ENCODE measurements around the gene RTP5.
"Not testable (repeated sequence)": the region's sequence is repeated elsewhere in the genome, so short reads cannot be mapped to it uniquely, and the experiment has no call there.

Gene RTP5

DNA sequence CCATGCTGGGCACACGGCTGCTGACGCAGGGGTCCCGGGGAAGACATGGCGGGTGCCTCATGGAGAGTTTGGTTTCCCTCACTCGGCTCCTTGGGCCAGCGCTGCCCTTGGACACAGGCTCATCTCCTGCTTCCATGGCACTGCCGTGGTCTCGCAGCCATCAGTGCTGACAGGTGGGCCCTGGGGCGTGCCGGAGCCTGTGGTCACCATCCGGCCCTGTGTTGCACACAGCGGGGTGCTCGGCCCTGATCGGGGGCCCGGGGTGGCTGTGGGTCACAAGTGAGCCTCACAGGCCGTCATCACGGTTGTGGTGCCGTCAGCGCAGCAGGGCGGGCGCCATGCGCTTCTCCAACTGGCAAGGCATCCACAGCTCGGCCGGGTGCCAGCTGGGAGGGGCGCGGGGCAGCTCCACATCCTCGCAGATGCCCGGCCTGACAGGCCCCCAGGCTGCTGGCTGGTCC is 582 bp downstream of the RTP5 start:
- FAIRE-seq (no peak), DNase-seq (ENCODE audit: insufficient read length, low spot score) (no peak)

DNA sequence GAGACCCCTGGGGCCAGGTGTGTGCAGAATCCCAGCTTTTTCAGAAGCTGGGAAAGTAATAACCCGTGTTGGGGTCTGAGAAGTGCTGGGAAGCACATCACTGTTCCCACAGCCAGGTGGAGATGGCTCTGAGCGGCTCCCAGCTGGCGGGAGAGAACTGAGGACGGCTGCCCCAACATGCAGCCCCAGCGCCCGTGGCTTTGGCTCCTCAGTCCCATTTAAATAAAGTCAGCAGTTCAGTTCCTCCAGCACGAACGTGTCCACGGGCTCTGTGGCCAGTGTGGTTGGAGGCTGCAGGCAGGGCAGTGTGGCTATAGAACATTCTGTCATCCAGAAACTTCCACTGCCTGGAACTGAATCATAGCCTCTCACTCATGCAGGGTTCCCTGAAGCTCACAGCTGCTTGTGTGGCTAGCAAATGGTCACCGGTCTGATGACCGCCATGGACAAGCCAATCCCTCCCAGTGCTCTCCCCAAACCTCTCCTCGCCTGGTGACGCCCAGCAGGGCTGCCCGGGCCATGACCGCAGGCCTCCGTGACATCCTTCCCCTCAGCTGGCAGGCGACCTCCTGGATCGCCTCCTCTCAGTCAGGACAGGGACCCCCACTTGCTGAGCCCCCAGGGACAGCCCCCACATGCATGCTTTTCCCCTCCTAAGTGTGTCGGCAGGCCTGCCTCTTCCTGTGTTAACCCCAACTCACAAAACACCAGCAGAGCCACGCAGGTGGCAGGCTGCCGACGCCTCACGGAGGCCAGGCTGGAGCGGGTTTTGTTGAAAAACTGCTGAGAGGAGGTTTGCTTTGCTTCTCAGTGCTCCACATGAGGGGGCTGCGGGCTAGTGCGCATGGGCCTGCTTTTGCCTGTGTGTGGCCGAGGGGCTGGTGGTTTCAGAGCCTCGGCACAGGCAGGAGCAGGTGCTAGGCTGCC is 1.3 kb downstream of the RTP5 start:
- DNase-seq (ENCODE audit: insufficient read length, low spot score) (no peak), FAIRE-seq (no peak)

DNA sequence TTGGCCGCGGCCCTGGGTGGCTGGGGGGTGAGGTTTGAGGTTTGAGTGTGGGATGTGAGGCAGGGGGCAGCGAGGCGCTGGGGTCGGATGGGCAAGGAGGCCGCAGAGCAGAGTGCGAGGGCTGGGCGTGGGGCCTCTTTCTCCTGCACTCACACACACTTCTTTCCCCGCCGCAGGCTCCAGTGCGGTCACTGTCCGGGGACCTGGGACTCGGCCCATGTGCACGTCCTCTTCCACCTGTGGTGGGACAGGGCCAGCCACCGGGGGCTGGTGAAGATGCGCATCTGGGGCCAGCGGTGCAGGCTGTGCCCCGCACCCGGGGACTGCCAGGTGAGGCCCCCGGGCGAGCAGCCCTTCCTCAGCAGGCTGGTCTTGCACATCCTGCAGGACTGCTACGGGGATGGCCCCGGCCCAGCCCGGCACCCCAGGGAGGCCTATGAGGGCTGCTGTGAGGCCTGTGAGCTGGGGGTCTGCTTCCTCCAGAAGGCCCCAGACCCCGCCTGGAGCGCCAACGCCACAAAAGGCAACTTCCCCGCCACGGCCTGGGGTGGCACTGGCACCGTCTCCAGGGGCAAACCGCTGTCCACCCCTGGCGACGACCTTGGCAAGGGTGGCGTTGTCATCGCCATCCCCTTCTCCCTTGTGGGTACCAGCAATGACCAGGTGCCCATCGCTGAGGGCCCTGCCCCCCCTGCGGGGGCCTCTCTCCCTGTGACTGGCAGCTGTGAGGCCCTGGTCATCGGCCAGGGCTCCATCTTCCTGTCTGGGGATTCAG is 2.2 kb downstream of the RTP5 start:
- DNase-seq (ENCODE audit: insufficient read length, low spot score) (no peak), FAIRE-seq (no peak)

DNA sequence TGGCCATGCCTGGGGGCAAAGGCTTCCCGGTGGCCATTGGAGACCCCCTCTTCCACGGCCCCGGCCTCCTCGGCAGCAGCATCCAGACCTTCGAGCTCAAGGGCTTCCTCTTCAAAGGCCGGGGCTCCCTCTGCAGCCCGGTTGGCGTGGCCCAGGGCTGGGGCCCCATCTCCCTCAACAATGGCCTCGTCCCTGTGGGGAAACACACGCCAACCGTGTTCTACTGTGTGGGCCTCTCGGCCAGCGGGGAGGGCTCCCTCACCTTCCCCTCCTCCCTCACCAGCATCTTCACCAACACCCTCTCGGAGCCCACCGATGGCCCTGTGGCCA is 2.7 kb downstream of the RTP5 start:
- FAIRE-seq = no peak
- DNase-seq (ENCODE audit: insufficient read length, low spot score) = no peak

DNA sequence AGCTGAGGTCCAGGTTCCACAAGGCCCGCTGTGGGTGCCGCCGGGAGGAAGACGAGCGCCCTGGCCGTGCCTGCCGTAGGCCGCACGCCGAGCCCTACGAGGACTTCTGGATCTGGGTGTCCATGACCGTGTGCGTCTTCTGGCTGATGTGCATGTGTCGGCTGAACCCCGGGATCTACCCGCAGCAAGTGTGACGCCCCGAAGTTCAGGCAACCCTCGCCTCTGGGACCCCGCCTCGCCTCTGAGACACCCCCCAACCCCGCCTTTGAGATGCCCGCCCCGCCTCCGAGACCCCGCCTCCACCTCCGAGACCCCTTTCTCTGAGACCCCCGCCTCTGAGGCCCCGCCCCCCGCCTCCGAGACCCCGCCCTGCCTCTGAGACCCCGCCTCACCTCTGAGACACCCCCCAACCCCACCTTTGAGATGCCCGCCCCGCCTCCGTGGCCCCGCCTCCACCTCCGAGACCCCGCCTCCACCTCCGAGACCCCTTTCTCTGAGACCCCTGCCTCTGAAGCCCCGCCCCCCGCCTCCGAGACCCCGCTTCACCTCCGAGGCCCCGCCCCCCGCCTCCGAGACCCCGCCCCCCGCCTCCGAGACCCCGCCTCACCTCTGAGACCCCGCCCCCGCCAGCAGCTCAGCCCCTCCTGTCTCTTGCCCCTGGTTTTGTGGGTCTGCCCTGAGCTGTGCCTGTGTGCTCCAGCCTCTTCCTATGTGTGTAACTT is 3.7 kb downstream of the RTP5 start:
- FAIRE-seq = no peak

DNA sequence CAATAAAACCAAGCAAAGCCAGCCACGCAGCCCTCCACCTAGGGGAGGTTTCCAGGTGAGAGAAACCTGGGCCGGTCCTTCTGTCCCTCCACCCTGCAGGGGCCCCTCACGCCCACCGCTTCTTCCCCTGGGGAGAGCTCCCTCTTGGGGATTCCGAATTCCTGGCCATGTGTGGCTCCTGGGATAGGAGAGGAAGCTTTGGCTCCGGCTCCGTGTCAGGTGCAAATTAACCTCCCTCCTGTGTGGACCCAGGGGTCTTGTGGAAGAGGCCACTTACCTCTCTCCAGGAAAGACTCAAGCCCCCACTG is 4.2 kb downstream of the RTP5 start:
- FAIRE-seq (no peak), DNase-seq (ENCODE audit: insufficient read length, low spot score) (no peak)

More for the DNA sequence above, 3.7 kb downstream of the RTP5 start:
- no peak for DNase-seq (ENCODE audit: insufficient read length, low spot score)

DNA sequence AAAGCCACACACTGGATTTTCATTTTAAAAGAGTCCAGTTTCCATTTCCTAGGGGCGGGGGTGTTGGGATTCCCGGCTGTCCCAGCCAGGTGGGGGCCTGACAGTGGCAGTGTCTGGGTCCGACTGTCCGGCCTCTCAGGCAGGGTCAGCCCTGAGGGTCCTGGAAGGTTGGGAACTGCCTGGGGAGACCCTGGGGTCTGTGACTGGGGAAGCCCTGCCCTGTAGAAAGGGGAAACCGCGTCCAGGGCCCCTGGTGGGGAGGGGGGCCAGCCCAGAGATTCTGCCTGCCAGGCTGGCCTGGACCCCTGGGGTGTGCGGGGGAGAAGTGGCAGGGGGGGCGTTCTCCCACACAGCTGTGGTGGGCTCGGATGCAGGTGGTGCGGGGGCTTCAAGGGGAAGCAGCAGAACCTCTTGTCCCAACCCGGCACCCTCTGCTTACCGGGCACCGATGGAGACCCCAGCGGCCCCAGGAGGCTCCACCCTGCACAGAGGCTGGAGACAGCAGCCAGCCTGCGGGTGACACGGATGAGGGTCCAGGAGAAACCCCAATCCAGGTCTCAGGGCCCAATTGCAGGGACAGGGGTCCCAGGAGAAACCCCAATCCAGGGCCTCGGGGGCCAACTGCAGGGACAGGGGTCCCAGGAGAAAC is 4.9 kb downstream of the RTP5 start:
- FAIRE-seq (no peak), DNase-seq (ENCODE audit: insufficient read length, low spot score) (no peak)

DNA sequence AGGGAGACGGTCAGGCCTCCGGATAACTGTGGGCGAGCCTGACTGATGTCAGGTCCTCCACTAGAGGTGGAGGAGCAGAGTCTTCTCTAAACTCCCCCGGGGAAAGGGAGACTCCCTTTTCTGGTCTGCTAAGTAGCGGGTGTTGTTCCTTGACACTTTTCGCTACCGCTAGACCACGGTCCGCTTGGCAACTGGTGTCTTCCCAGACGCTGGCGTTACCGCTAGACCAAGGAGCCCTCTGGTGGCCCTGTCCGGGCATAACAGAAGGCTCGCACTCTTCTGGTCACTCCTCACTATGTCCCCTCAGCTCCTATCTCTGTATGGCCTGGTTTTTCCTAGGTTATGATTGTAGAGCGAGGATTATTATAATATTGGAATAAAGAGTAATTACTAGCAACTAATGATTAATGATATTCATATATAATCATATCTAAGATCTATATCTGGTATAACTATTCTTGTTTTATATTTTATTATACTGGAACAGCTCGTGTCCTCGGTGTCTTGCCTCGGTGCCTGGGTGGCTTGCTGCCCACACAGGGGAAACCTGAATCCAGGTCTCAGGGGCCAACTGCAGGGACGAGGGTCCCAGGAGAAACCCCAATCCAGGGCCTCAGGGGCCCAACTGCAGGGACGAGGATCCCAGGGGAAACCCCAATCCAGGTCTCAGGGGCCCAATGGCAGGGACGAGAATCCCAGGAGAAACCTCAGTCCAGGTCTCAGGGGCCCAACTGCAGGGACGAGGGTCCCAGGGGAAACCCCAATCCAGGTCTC is 6.4 kb downstream of the RTP5 start:
- FAIRE-seq; DNase-seq (ENCODE audit: insufficient read length, low spot score): not testable (repeated sequence)

DNA sequence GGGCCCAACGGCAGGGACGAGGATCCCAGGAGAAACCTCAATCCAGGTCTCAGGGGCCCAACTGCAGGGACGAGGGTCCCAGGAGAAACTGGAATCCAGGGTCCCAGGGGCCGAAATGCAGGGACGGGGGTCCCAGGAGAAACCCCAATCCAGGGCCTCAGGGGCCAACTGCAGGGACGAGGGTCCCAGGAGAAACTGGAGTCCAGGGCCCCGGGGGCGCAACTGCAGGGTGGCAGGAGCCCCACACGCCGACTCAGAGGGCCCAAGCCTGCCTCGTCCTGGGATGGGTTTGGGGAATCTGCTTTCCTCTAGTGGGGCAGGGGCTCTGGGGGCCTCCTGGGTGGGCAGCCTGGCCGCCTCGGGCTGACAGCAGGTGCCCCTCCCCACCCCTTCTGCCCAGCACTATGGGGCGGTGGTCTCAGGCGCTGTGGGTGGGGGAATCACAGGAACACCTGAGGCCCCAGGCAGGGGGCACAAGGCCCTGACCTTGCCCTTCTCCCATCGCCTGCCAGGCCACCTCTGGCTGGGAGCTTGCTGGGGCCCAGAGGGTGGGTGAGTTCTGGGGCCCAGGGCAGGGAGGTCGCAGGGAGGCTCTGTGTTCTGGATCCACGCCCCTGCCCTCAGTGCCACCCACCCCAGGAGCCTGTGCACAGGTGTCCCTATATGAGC is 7.1 kb downstream of the RTP5 start:
- no peak for DNase-seq (ENCODE audit: insufficient read length, low spot score)
- FAIRE-seq = no peak

DNA sequence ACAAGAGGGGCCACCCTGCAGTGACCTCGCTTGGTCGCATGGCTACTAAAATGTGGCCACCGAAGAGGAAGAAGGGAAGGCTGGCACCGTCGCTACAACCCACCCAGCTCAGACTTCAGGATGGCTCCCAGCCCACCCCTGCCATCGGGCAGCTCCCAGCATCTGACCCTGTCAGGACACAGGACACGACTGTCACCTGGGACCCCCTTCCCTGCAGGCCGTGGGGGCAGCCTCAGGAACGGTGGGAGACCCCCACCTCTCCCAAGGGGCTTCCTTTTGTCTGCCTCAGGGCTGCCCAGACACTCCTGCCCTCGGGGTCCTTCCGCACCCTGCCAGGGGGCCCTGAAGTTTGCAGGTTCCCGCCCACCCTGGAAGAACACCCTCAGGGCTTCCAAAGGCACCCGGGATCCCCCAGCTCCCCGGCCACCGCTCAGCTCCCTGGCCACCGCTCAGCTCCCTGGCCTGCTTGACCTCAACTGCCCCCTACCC is 7.7 kb downstream of the RTP5 start:
- DNase-seq (ENCODE audit: insufficient read length, low spot score) (no peak), FAIRE-seq (no peak)

DNA sequence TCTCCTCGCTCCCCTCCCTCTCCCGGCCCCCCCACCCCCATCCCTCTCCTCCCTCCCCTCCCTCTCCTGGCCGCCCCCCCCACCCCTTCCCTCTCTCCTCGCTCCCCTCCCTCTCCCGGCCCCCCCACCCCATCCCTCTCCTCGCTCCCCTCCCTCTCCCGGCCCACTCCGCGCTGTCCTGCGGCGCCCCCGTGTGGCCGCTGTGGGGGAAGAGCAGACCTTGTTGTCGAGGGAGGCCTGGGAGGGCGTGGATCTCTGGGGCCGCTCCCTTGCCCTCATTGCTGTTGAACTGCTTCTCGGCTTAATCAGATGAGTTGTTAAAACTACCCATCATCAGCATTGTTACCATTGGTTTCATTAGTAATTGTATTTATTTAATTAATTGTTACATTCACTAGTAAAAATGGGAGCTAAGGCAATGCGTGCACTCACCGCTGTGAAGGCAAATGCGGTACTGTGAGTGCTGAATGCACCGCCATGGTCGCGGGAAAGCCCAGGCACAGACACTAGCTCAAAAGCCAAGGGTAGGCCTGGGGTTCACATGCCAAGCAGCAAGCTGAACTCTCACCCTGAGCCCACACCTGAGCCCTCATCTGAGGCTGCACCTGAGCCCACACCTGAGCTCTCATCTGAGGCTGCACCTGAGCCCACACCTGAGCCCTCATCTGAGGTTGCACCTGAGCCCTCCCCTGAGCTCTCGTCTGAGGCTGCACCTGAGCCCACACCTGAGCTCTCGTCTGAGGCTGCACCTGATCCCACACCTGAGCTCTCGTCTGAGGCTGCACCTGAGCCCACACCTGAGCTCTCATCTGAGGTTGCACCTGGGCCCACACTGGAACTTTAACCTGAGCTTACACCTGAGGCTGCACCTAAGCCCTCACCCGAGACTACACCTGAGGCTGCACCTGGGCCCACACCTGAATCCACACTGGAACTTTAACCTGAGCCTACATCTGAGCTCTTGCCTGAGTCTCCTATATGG is 8.8 kb downstream of the RTP5 start:
- FAIRE-seq = peak; percentile 69
- DNase-seq (ENCODE audit: insufficient read length, low spot score) = peak; percentile 82

DNA sequence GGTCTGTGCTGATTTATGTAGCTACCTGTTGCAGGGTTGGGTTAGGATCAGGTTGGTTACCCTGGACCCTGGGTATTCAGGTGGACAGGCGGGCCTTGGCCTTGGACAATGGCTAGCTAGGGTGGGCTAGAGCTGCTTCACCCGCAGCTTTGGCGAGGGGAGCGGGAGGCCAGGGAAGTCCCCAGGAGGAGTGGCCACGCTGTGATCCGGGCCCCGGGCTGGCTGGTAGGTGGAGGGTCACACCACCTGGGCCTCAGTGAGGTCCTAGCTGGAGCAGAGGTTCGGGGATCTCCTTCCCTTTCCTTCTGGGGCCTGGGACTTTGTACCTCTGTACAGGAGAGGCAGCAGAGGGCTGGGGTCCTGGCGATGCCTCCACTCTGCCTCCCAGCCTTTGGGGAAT is 9.8 kb downstream of the RTP5 start:
- no peak for DNase-seq (ENCODE audit: insufficient read length, low spot score)
- no peak for FAIRE-seq

DNA sequence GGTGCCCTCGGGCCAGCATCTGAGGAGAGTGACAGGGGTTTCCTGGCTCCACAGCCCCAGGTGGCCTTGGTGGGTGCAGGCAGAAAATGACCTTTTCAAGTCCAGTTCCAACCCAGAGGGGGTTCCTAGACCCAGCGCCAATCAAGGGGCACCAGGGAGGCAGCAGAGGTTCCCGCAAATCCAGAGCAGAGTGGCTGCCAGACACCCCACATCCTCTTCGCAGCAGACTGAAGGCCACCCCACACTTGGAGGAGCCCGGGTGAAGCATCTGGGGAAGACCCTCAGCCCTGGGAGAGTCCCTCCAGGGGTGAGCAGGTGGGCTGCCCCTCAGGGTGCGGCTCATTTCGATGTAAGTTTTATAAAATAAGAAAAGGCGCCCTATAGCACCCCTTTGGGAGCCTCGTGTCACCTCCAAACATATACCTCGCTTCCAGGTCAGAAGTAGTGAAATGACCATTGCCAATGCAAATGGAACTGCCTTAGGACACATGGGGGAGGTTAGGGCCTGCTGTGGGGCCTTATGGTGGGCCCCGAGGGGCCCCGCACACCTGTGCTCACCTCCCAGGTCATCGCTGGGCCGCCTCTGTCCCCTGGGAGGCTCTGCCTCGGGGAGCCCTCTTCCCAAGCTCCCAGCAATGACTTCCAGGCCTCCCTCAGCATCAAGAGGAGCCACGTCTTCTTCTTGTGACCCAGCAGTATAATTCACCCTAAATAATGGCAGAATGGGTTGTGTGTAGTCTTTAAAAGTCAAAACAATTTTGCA is 11.0 kb downstream of the RTP5 start:
- no peak for DNase-seq (ENCODE audit: insufficient read length, low spot score)
- no peak for FAIRE-seq

DNA sequence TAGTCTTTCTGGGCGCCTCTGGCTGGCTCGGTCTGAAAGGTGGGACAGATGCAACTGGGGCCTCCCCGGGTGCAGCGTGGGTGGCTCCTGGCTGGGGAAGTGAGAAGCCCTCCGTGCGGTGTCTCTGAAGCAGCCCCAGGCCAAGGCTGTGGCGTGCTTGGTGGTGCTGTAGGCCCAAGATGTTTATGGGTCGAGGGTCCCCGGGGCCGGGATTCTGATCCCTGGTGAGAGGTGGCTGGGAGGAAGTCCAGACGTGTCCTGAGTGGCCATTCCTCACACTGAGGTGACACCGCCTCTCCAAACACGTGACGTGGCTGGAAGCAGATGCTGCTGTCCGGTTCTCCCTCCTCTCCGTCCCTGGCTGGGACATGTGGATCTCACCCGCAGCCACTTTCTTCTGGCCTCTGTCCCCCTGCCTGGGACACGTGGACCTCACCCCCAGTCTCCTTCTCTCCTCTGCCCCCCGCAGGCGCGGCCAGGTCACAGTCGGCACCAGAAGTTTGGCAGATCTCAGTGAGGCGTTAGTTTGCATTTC is 12.6 kb downstream of the RTP5 start:
- FAIRE-seq = peak; percentile 67
- DNase-seq (ENCODE audit: insufficient read length, low spot score) = no peak

DNA sequence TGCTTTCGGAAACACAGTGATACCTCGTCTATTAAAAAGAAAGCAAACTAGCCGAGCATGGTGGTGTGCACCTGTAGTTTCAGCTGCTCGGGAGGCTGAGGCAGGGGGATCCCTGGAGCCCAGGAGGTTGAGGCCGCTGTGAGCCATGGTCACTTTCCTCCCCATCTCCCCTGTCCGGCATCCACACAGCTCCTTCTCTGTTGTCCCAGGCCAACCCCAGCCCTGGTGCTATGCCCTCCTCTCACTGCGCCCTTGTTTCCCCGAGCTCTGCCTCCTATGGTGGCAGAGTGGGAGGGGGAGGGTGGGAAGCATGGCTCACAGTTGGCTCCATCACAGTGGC is 15.4 kb downstream of the RTP5 start:
- no peak for FAIRE-seq
- no peak for DNase-seq (ENCODE audit: insufficient read length, low spot score)

DNA sequence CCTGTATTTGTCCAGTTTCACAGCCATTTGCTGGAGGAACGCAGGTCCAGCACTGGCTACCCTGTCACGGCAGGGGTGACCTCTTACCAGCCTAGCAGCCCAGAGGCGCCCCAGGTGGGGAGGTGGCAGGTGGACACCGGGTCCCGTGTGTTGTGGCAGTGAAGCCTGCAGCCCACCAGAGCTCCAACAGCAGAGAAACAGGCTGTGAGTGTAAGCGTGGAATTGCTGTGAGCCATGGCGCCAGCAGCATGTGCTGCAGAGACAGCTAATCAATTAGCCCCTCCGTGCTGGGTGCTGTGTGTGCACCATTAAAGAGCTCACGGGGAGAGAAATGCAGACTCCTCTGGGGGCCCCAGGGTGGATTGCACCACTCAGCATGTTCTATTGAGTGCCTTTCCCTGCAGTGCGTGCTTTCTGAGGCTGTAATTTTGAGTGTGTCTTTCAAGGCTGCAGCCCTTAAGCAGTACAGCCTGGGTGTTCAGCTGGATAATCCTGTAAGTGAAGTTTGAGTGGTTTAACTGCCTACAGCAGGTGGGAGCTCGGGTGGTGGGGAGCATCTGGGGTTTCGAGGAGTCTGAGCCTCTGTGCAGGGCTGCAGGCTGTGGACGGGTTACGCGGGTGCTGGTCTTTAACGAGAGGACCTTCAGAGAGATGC is 15.9 kb downstream of the RTP5 start:
- FAIRE-seq = no peak
- no peak for DNase-seq (ENCODE audit: insufficient read length, low spot score)
